C4-2B (cell line): Measurements from ENCODE around the gene CABLES2.

Source experiments
- H3K27ac ChIP-seq: fragments of 450-650 bp; 2 replicates; pipeline ENCODE4 v1.5.1; 2017
- ZFX ChIP-seq: fragments of 450-650 bp; IDR thresholded peaks from 2 replicates; pipeline ENCODE4 v1.6.1; 2017
- TF ChIP-seq, protein P1 (sequence below): fragments of 450-650 bp; conservative IDR thresholded peaks from 2 replicates; pipeline ENCODE4 v1.5.1; 2017; ENCODE audit warnings: mild to moderate bottlenecking

The CABLES2 gene

GRCh38 chr20:62367633-62368391, 39.3 kb downstream of the CABLES2 start:
- 0 out of 2 replicates have a peak, but pooled peaks have one; percentile 33 for TF ChIP-seq ZFX
- TF ChIP-seq, protein P1, sequence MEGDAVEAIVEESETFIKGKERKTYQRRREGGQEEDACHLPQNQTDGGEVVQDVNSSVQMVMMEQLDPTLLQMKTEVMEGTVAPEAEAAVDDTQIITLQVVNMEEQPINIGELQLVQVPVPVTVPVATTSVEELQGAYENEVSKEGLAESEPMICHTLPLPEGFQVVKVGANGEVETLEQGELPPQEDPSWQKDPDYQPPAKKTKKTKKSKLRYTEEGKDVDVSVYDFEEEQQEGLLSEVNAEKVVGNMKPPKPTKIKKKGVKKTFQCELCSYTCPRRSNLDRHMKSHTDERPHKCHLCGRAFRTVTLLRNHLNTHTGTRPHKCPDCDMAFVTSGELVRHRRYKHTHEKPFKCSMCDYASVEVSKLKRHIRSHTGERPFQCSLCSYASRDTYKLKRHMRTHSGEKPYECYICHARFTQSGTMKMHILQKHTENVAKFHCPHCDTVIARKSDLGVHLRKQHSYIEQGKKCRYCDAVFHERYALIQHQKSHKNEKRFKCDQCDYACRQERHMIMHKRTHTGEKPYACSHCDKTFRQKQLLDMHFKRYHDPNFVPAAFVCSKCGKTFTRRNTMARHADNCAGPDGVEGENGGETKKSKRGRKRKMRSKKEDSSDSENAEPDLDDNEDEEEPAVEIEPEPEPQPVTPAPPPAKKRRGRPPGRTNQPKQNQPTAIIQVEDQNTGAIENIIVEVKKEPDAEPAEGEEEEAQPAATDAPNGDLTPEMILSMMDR: no peak
- peak overlapping the region; percentile 98 for H3K27ac ChIP-seq

DNA sequence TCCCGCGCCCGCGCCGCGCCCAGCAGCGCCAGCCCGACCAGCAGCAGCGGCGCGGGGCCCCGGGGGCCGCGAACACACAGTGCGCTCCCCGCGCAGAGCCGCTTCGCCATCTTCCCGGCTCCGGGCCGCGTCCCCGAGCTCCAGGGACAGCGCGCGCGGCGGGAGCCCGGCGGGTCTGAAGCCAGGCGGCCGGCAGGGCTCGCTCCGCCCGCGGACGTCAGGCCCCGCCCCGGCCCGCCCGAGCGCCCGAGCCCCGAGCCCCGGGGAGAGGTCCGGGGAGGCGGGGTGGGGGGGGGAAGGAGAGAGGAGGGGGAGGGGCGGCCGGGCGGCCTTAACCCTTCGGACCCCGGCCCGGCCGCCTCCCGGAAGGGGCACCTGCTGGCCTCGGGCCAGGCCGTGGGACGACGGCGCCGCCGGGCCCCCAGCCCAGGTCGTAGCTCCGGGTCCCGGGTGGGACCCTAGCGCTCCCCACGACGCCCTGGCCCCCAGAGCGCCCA, 39.9 kb downstream of the CABLES2 start, which contains the start of gene LAMA5:
TSS of gene LAMA5 (minus strand) at position 177 of the 497 bp plus-strand sequence. CDS start at position 110, 67 bp downstream.
- peak; percentile 2; the same call in 1 of the 2 replicates for TF ChIP-seq ZFX
- TF ChIP-seq, protein P1: no peak
- H3K27ac ChIP-seq: peak within 1 kb of the TSS; percentile 98

- H3K27ac ChIP-seq: peak overlapping the region; percentile 98
- TF ChIP-seq, protein P1: no peak
- peak; percentile 80 for TF ChIP-seq ZFX
These were observed 40.5 kb downstream of the CABLES2 start for GRCh38 chr20:62366370-62367135.

DNA sequence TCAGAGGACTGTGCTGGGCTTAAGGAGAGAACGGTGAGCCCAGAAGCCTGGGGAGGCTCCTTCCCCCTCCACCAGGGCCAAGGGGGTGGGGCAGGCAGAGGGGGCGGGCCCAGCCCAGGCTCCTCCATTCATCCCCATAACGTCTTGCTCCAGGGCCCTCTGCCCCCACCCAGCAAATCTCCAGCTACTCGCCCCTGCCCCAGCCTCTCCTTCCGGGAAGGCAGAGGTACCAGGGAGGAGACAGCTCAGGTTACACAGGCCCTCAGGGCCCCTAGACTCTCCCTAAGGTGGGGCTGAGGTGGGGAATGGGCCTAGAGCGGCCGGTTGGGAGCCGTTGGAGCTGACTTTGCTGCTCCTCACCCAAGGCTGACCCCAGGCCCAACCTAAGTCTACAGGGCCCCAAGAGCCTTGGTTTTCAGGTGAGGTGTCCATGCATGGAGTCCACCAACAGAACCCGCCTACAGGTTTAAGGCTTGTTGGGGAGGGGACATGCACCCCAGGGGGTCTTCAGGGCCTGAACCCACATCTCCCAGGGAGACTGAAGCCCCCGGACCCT, 41.2 kb downstream of the CABLES2 start:
- TF ChIP-seq, protein P1: no peak
- TF ChIP-seq ZFX: no peak
- peak overlapping the region; percentile 98 for H3K27ac ChIP-seq

DNA sequence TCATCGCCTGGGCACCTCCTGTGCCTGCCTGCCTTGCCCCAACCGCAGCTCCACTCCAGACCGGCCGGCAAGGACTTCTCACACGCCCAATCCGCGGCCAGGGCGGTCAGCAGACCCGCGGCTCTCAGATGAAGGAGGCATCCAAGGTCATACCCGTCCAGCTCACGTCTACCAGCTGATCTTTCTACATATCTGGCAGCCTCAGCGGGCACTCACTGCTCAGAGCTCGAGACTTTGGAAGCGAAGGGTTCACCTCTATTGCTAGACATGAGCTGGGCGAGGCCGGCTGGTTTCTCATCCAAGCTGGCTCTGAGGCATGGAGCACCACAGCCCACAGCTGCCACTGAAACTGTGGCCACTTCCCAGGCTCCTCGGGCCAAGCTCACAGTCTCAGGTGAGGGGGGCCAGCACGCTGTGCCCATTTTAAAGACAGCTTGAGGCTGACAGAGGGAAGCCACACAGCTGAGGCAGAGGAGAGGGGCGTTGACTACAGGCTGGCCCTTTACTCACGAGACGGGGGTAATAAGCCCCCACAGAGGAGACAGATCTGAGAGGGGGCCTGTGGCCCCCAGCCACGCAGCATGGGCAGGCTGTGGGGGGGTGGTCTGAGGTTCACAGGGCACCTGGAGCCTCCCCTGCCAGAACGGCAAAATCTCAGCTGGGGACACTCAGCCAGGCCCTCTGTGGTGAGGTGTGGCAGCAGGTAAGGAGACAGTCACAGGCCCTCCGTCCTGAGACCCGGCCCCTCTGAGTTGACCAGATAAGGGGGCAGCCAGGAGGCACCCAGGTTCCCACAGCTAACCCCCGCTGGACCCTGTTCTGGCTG, 42.0 kb downstream of the CABLES2 start:
- H3K27ac ChIP-seq: peak overlapping the region; percentile 98

More for the DNA sequence above, 42.0 kb downstream of the CABLES2 start:
- TF ChIP-seq, protein P1: no peak
- TF ChIP-seq ZFX: no peak
